Testis (tissue), 3 donors: ENCODE measurements around the gene CCDC127. TPM values are rescaled to one million over a fixed set of nuclear protein-coding genes. Genes with fewer than 3 reads are reported as not detected.

Experiments
- DNase-seq: peaks from one replicate; pipeline ENCODE4 v3.0.0-alpha.2; 2019
- H3K27ac ChIP-seq, 2 donors: fragments of 200-600 bp; sonication (generic); one replicate each; pipeline ENCODE4 v1.5.1; 2019
- H3K27me3 ChIP-seq: fragments of 200-600 bp; sonication (generic); one replicate; pipeline ENCODE4 v1.5.1; 2019
- H3K36me3 ChIP-seq: fragments of 200-600 bp; sonication (generic); one replicate; pipeline ENCODE4 v1.5.1; 2017; ENCODE audit warnings: low read depth; ENCODE audit errors: missing control alignments
- H3K4me1 ChIP-seq: fragments of 200-600 bp; sonication (generic); one replicate; pipeline ENCODE4 v1.5.1; 2019
- H3K4me3 ChIP-seq, 2 donors: fragments of 200-600 bp; sonication (generic); one replicate each; pipeline ENCODE4 v1.5.1; 2017 to 2019
- H3K9me3 ChIP-seq: fragments of 200-600 bp; sonication (generic); one replicate; pipeline ENCODE4 v1.5.1; 2017
- CTCF ChIP-seq, 3 experiments: fragments of 450-650 bp in 2 of 3; fragments of 200-600 bp in 1 of 3; sonication (generic) in 1 of 3; IDR thresholded peaks; one replicate each; pipeline ENCODE4 v1.5.1; 2016 to 2019; ENCODE audit warnings: antibody characterized with exemption in 3 of 3, mild to moderate bottlenecking in 2 of 3, moderate library complexity in 1 of 3
- POLR2A ChIP-seq: fragments of 450-650 bp; IDR thresholded peaks from one replicate; pipeline ENCODE4 v1.6.1; 2017; ENCODE audit warnings: antibody characterized with exemption, mild to moderate bottlenecking, moderate library complexity
- WGBS, 2 donors: methylation state at CpG; one replicate each; pipeline ENCODE4 v1.1.5; 2018; 5-methylcytosine and 5-hydroxymethylcytosine counted together
- intact Hi-C: fragments of 100-400 bp; cut with DNase I; formaldehyde crosslinking; loops from one replicate; pipeline ENCODE4 v1.15.1; 2023; ENCODE audit warnings: low total_unique reads
- polyA plus RNA-seq: library from polyadenylated mRNA; stranded (reverse); fragments of 350-450 nt; fragmentation: Illumina TruSeq; extraction: RNeasy Lipid Tissue Mini Kit (QIAGEN cat#74804); gene quantifications from one replicate; pipeline ENCODE4 v1.2.3, GENCODE V29; 2014; ENCODE audit warnings: low read depth, low replicate concordance; ENCODE audit not compliant: insufficient read depth
- total RNA-seq, 2 donors: library from RNA; depleted of rRNA; stranded (reverse); fragments of >200 nt; gene quantifications; one replicate each; pipeline ENCODE4 v1.2.3, GENCODE V29; 2016

The CCDC127 gene
- total and polyA plus RNA-seq, 3 donors from 2014 or later, result 6.6 to 6.9 (median 6.7) TPM

DNA sequence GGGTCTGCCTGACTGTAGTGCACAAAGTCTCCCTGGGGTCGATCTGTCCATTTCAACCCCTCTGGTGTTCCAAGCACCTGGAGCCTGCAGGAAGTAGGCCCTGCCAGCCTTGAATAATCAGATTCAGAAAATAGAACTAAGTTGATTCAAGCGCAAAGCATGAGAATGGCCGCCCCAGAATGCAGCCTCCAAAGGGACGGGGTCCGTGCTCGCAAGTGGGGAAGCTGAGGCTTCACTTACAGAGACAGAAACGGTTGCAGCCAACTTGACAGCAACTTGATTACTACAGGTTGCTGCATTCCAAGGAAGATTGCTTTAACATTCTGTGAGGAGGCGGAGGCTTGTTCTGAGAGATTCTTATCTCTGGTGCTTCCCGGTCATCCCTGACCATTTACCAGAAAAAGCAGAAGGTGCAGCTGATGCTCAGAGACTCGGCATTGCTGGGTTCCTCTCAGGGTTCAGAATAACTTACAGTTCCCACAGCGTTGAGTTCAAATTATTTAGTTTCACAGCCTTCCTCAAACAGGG is 41.6 kb downstream of the CCDC127 start:
- Histone ChIP-seq H3K4me3 (no peak overlapping the region), H3K36me3 (no peaks in the 10 kb centered on the region), H3K27ac (no peak overlapping the region), H3K9me3 (no peaks in the 10 kb centered on the region), H3K27me3 (no peaks in the 10 kb centered on the region), H3K4me1 (no peaks in the 10 kb centered on the region)
- DNase-seq, result no peak
- WGBS, 2 donors, result 85 to 90% methylated on average over 10 to 11 of the region's 11 CpGs
- TF ChIP-seq CTCF (IDR thresholded peaks at IDR 0.05), result no peak
- no peak for TF ChIP-seq POLR2A
- intact Hi-C loops, result no loop called here

- no peak for DNase-seq
- Histone ChIP-seq H3K36me3 (no peaks in the 10 kb centered on the region), H3K4me1 (peaks cover 11% of the 10 kb centered on the region), H3K27ac (no peak overlapping the region), H3K27me3 (no peaks in the 10 kb centered on the region), H3K9me3 (no peaks in the 10 kb centered on the region), H3K4me3 (no peak overlapping the region)
- no peak for TF ChIP-seq POLR2A
- TF ChIP-seq CTCF (IDR thresholded peaks at IDR 0.05), result no peak
- WGBS, 2 donors, result 89 to 96% methylated on average over 16 of the region's 16 CpGs
- intact Hi-C loops, result no loop called here
Observed at GRCh38 chr5:174876-175465, 43.0 kb downstream of the CCDC127 start.

- no peak for DNase-seq
- intact Hi-C loops, result no loop called here
- H3K36me3 ChIP-seq, result no peaks in the 10 kb centered on the region
- no peaks in the 10 kb centered on the region for H3K27me3 ChIP-seq
- H3K9me3 ChIP-seq, result no peaks in the 10 kb centered on the region
- peaks cover 11% of the 10 kb centered on the region for H3K4me1 ChIP-seq
- no peak overlapping the region for H3K4me3 ChIP-seq
- WGBS, 2 donors, result 86 to 91% methylated on average over 5 of the region's 5 CpGs
- H3K27ac ChIP-seq, result no peak overlapping the region
- TF ChIP-seq POLR2A, result no peak
- TF ChIP-seq CTCF (IDR thresholded peaks at IDR 0.05), result no peak
Observed at GRCh38 chr5:174291-174600, 43.7 kb downstream of the CCDC127 start.

- intact Hi-C loops, result no loop called here
- peaks cover 11% of the 10 kb centered on the region for H3K4me1 ChIP-seq
- DNase-seq, result no peak
Observed at GRCh38 chr5:173392-174290, 44.3 kb downstream of the CCDC127 start.

More at GRCh38 chr5:173392-174290, 44.3 kb downstream of the CCDC127 start:
- WGBS, 2 donors, result 74 to 77% methylated on average over 20 to 22 of the region's 22 CpGs
- Histone ChIP-seq H3K27me3 (no peaks in the 10 kb centered on the region), H3K27ac (no peak overlapping the region), H3K4me3 (no peak overlapping the region), H3K9me3 (no peaks in the 10 kb centered on the region), H3K36me3 (no peaks in the 10 kb centered on the region)
- no peak for TF ChIP-seq POLR2A
- no peak for TF ChIP-seq CTCF (IDR thresholded peaks at IDR 0.05)
